GM11168 (cell line): ENCODE data around the gene MAGIX.
"Not testable (repeated sequence)": the region's sequence is repeated elsewhere in the genome, so short reads cannot be mapped to it uniquely, and the experiment has no call there.

Experiments used
- in situ Hi-C: fragments of 300-500 bp; cut with MboI; formaldehyde crosslinking; loops from one replicate; pipeline ENCODE4 v1.12.0; 2022; ENCODE audit warnings: low sequenced_read_pairs; ENCODE audit not compliant: unreplicated experiment

Gene MAGIX

GRCh38 chrX:49157194-49157593 is 5.4 kb upstream of the MAGIX start:
- in situ Hi-C loops, result no loop called here

DNA sequence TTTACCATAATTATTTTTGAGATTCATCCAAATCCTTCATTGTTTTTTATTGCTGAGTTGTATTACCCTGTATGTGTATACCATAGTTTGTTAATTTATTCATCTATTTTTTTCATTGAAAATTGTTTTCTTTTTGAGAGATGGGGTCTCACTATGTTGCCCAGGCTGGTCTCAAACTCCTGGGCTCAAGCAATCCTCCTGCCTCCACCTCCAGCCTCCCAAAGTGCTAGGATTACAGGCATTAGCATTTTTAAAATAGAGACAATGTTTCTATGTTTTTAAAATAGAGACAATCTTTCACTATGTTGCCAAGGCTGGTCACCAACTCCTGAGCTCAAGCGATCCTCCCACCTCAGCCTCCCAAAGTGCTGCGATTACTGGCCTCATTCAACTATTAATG is 1.6 kb upstream of the MAGIX start:
- in situ Hi-C loops, result no loop called here

GRCh38 chrX:49161632-49162031 is 926 bp upstream of the MAGIX start:
- in situ Hi-C loops, result no loop called here

GRCh38 chrX:49163555-49164419 is 1.2 kb downstream of the MAGIX start:
- in situ Hi-C loops, result no loop called here

DNA sequence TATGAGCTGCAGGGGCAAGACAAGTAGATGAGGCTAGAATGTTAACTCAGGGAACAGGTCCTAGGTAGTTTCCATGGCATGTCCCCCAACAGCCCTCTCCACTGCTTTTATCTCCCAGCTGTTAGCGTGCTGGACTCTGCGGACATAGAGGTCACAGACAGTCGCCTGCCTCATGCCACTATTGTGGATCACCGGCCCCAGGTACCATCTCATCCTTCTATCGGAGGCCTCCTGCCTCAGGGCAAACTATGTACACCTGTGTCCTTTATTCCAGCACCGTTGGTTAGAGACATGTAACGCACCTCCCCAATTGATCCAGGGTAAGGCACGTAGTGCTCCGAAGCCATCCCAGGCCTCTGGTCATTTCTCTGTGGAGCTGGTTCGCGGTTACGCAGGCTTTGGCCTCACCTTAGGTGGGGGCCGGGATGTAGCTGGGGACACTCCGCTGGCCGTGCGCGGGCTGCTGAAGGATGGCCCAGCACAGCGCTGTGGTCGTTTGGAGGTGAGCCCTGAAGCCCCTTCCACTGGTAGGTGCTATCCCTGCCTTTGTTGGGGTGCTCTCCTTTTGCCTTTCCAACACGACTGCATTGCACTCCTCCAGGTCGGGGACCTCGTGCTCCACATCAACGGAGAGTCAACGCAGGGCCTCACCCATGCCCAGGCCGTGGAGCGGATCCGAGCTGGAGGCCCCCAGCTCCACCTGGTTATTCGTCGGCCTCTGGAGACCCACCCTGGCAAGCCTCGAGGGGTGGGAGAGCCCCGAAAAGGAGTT is 2.2 kb downstream of the MAGIX start:
- in situ Hi-C loops, result no loop called here

DNA sequence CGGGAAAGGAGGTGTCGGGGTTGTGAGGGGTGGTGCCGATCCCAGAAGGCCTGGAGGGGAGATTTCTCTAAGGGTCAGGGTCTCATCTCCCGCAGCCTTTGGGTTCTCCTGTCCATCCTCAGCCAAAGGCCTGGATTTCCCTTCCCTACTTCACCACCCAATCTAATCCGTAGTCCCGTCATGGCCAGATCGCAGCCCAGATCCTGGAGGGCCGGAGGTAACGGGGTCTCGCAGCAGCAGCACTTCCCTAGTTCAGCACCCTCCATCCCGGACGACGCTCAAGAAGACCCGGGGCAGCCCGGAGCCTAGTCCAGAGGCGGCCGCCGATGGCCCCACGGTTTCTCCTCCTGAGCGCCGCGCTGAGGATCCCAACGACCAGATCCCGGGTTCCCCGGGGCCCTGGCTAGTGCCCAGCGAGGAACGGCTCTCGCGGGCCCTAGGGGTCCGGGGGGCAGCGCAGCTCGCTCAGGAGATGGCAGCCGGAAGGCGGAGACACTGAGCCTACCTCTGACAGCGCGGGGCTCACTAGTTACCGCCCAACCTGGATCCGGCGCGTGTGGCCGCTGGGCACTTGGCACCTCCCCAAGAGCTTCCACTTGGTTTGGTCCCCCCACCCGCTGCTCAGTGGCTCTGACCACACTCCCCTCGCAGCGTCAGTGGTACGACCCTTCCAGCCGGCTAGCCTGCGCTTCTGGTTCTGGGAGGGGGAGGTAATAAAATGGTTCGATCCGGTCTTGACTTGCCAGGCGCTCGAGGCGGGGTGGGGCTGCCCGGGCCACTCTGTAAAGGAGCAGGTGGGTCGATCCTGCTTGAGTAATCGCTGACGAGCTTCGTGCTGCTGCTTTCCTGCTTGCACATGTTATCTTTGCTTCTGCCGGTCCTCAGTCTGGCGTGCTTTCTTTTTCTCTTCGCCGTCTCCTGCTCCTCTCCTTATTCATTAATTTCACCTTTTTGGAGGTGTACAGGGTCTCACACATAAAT is 3.6 kb downstream of the MAGIX start:
- in situ Hi-C loops, result no loop called here

DNA sequence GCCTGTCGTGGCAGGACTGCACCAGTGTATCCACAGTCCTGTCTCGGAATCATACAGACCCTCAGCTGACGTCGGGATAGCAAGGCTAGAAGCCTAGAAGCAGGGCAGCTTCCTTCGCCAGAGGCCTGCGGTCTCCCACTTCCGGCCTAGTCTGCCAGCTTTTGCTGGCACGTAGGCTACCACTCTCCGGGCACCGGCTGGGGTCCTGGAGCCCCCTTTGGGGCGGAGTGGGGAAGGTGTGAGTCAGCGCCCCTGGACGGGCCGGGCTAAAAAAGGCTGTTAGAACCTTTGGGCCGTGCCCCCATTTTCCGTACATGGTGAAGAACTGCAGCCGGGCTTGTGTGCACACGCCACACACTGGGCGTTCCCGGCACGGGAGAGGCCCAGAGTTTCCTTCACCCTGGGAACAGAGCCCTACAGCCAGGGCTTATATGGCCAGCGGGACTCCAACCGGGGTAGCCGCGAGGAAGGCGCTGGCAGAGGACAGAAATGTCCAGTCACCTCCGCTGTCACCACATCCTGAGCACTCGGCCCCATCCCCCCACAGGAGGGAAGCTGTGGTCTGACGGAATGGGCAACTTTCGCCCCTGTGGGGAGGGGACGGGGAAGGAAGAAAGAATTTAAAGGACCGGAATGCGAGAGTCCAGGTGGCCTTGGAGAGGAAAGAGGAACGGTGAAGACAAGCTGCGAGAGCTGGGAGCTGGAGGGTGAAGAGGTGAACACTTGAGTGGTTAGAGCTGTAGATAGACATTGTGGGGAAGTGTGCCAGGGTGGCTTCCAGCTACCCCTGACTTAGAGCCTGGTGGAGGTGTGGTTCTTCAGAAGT is 4.6 kb downstream of the MAGIX start:
- in situ Hi-C loops, result no loop called here

- in situ Hi-C loops, result no loop called here
These were observed 5.2 kb downstream of the MAGIX start for GRCh38 chrX:49167740-49168108.

DNA sequence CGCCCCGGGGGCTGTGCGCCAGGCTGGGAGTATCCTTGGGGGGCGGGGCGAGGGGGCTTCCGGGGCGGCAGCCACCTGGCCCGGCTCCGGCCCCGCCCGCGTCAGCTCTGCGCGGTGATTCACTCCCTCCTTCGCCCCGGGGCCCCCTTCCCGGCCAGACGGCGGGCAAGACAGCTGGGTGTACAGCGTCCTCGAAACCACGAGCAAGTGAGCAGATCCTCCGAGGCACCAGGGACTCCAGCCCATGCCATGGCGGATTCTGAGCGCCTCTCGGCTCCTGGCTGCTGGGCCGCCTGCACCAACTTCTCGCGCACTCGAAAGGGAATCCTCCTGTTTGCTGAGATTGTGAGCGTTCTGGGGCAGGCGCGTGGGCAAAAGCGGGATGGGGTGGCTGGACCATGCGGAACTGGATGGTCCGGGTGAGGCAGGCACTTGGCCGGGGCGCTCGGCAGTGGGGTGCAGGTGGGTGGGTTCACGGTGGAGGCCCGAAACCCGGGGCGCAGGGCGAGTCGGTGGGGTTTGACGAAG is 9.3 kb downstream of the MAGIX start, which contains the start of gene PLP2:
TSS of gene PLP2 (plus strand) at position 147 of the 528 bp plus-strand sequence. CDS start at position 250, 103 bp downstream.
- in situ Hi-C loops, result no loop called here

DNA sequence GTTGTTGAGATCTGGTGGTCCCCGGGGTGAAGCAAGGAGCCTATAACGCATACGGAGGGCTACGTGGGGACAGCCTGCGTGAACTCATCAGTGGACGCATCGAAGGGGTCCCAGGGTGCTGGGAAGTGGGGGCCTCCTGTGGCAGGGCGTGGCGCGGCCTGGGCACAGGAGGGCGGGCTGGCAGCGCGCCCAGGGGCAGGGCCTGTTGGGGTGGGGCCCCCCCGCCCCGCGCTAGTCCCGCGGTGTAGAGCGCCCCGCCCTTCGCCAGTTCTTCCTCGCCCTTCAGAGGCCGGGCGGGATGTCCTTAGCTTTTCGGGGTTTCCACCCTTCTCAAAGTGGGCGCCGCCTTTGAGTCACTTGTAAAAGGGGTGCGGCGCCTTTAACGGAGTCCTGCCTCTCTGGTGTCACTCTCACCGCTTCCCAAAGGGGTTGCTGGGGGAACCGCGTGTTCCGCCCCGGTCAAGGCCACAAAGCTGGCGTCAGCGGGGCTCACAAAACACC is 9.8 kb downstream of the MAGIX start:
- in situ Hi-C loops, result no loop called here

GRCh38 chrX:49173544-49173943 is 11.0 kb downstream of the MAGIX start:
- in situ Hi-C loops, result not testable (repeated sequence)

GRCh38 chrX:49174723-49175122 is 12.2 kb downstream of the MAGIX start:
- in situ Hi-C loops, result no loop called here

DNA sequence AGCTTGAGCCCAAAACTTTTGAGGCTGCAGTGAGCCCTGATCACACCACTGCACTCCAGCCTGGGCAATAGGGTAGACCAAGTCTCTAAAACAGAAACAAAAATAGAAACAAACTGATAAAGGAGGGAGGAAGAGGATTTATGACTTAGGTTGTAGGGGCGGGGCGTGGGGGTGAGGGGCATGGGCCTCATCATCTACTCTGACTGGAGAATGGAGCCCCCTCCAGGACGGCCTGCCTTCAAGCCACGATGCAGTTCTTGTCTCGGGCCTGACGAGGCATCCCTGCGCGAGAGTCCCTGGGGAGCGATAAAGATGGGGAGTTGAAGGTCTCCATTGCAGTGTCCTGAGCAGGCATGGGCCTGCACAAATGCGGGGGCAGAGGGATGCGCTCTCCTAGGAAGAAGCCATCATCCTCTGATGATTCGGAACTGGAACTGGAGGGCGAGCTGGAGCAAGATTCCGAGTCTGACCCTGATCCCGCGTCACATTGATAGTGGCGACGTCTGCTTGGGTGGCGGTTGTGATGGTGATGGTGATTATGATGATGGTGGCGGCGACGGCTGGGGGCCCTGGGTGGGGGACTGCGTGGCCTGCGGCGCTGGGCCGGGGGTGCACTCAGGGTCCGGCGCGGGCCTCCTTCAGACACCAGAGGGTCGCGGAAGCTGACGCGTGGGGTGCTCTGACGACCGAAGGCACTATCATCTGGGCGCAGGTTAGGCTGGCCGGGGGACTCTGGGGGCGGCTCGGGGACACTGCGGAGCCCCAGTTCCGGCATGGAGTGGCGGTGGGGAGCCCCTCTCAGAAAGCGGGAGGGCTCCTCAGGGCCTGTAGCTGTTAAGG is 13.1 kb downstream of the MAGIX start:
- in situ Hi-C loops, result no loop called here

DNA sequence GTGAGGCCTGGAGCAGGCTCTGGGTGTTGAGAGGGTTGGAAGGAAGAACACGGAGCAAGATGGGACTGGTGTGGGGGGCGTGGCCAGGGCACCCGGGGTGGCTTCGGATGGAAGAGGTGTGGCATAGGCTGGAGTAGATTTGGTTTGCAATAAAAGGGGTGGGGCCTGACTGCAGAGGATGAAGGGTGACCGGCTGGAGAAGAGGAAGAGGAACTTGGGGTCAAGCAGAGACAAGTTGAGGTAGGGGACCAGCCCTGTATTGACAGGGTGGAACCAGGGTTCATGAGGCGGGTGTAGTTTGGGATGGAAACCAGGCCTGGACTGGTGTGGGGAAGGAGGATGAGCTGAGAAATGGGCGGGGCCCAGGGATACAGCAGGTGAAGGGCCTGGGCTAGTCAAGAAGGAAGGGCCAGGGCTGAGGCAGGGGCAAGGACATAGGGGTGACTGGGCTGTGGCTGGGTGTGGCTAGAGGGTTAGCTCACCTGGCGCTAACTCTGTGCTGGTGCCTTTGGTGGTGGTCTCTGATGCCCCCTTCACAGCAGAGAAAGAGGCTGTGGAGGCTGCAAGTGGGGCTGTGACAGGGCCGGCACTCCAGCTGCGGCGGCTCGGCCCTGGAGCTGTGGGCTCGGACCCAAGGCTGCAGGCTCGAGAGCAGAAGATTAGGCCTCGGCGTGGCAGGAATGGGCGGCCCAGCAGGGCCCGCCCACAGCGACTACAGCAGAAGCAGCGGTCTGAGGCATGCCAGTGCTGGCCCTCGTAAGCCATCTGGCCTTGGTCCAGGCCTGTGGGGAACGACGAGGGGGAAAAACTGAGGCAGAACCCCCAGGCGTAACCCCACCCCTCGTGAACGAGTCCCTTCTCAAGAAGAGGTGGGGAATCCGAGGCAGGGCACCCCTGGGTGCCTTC is 14.1 kb downstream of the MAGIX start:
- in situ Hi-C loops, result no loop called here

DNA sequence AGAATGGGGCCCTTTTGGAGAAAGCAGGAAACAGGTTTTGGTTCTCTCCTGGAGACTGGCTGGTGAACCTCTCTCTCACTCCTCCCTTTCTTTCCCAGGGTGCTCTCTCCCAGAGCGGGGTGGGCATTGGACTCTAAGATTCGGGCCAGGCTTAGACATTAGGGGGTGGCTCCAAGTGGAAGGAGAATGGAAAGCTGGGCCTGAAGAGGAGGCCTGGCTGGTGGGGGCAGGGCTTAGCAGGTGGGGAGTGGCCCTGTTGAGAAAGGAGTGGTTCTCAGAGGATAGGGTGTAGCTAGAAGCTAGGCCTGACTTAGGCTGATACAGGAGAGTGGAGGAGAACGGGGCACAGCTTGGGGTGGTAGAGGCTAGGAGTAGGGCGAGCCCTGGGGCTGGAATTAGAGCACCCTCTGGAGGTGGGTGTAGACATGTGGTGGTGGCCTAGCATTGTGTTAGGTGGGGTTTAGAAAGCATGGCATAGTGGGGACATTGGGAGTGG is 14.8 kb downstream of the MAGIX start:
- in situ Hi-C loops, result no loop called here

GRCh38 chrX:49177873-49178480 is 15.4 kb downstream of the MAGIX start:
- in situ Hi-C loops, result no loop called here

DNA sequence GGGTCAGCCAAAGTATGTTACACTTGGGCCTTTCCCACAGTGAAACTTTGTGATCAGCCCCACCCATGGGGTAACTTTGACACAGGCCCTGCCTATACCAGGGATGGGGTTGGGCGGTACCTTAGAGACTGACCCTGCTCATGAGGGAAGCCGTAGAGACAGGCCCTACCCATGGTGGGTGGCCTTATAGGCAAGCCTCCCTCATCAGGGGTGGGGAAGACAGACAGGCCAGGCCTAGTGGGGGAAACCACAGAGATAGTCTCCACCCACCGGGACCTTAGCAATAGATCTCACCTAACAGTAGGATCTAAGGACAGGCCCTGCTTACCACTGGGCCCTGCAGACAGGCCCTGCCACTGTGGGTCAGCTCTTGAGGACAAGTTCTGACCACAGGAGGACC is 16.0 kb downstream of the MAGIX start:
- in situ Hi-C loops, result no loop called here
